ENCODE measurements around the gene ABLIM3. TPM values are rescaled to one million over a fixed set of nuclear protein-coding genes. Genes with fewer than 3 reads are reported as not detected.

ABLIM3 gene
- total RNA-seq, 4 donors from 2014 or later = 2.6 to 49.5 (median 6.9) TPM

GRCh38 chr5:149205625-149206523 lies 64.6 kb downstream of the ABLIM3 start:
- no peaks in the 10 kb centered on the region for H3K27me3 ChIP-seq
- H3K27ac ChIP-seq = no peak overlapping the region
- no peak overlapping the region for H3K4me3 ChIP-seq
- peak; percentile 28 to 49 for DNase-seq
- TF ChIP-seq POLR2A (IDR thresholded peaks at IDR 0.05) (no peak), CTCF (IDR thresholded peaks at IDR 0.05) (no peak)
- no peaks in the 10 kb centered on the region for H3K36me3 ChIP-seq
- H3K9me3 ChIP-seq = no peaks in the 10 kb centered on the region
- no peaks in the 10 kb centered on the region for H3K4me1 ChIP-seq
- intact Hi-C loops (cut with DNase I; ENCODE audit: low total_unique reads) = no loop called here

GRCh38 chr5:149206524-149207141 lies 65.3 kb downstream of the ABLIM3 start:
- no peaks in the 10 kb centered on the region for H3K4me1 ChIP-seq
- DNase-seq = no peak
- H3K27me3 ChIP-seq = no peaks in the 10 kb centered on the region
- intact Hi-C loops (cut with DNase I; ENCODE audit: low total_unique reads) = no loop called here
- H3K9me3 ChIP-seq = no peaks in the 10 kb centered on the region
- TF ChIP-seq POLR2A (IDR thresholded peaks at IDR 0.05) (no peak), CTCF (IDR thresholded peaks at IDR 0.05) (no peak)
- H3K36me3 ChIP-seq = no peaks in the 10 kb centered on the region
- H3K27ac ChIP-seq = no peak overlapping the region
- H3K4me3 ChIP-seq = no peak overlapping the region

- Histone ChIP-seq H3K27me3 (no peaks in the 10 kb centered on the region), H3K36me3 (no peaks in the 10 kb centered on the region), H3K9me3 (no peaks in the 10 kb centered on the region), H3K4me1 (no peaks in the 10 kb centered on the region), H3K27ac (no peak overlapping the region), H3K4me3 (no peak overlapping the region)
- DNase-seq = no peak
- intact Hi-C loops (cut with DNase I; ENCODE audit: low total_unique reads) = no loop called here
- TF ChIP-seq CTCF (IDR thresholded peaks at IDR 0.05) = no peak
- TF ChIP-seq POLR2A (IDR thresholded peaks at IDR 0.05) = no peak
Measured at GRCh38 chr5:149207831-149208230, 66.5 kb downstream of the ABLIM3 start.

- no peak for DNase-seq
Measured at GRCh38 chr5:149210225-149210624, 68.9 kb downstream of the ABLIM3 start.

More at GRCh38 chr5:149210225-149210624, 68.9 kb downstream of the ABLIM3 start:
- Histone ChIP-seq H3K4me1 (no peaks in the 10 kb centered on the region), H3K27ac (no peak overlapping the region), H3K36me3 (no peaks in the 10 kb centered on the region), H3K4me3 (no peak overlapping the region), H3K27me3 (no peaks in the 10 kb centered on the region), H3K9me3 (no peaks in the 10 kb centered on the region)
- TF ChIP-seq CTCF (IDR thresholded peaks at IDR 0.05) = no peak
- intact Hi-C loops (cut with DNase I; ENCODE audit: low total_unique reads) = no loop called here
